Measurements from ENCODE around the gene TRIM6.

GRCh38 chr11:5553343-5553742 is 43.1 kb upstream of the TRIM6 start:
- no peak for TF ChIP-seq CTCF (IDR thresholded peaks at IDR 0.05)
- TF ChIP-seq POLR2A (IDR thresholded peaks at IDR 0.05; ENCODE audit: low read depth), result no peak

All from esophagus muscularis mucosa (tissue), 3 donors.